RWPE2 (cell line): ENCODE data around the gene CXADR.

Experiments
- ATAC-seq: fragments of 200-7000 bp; cut with Tn5 transposase; 3 replicates; pipeline ENCODE4 v1.9.1; 2021; ENCODE audit warnings: low read depth
- DNase-seq: peaks from one replicate; pipeline ENCODE4 v3.0.0-alpha.2; 2020; ENCODE audit warnings: low spot score
- H3K27ac ChIP-seq: fragments of 450-650 bp; 2 replicates; pipeline ENCODE4 v1.5.1; 2017; ENCODE audit warnings: mild to moderate bottlenecking; ENCODE audit not compliant: poor library complexity, severe bottlenecking
- H3K27me3 ChIP-seq: fragments of 250-450 bp; sonication (Bioruptor Pico); 2 replicates; pipeline ENCODE4 v1.5.1; 2021; ENCODE audit warnings: mild to moderate bottlenecking, moderate library complexity; ENCODE audit not compliant: insufficient read depth, poor library complexity, severe bottlenecking
- H3K36me3 ChIP-seq: fragments of 250-450 bp; sonication (Bioruptor Pico); 2 replicates; pipeline ENCODE4 v1.5.1; 2020; ENCODE audit warnings: low read depth, mild to moderate bottlenecking, moderate library complexity
- H3K4me1 ChIP-seq: fragments of 250-450 bp; sonication (Bioruptor Pico); 2 replicates; pipeline ENCODE4 v1.5.1; 2021; ENCODE audit warnings: mild to moderate bottlenecking, moderate library complexity; ENCODE audit not compliant: insufficient read depth, poor library complexity, severe bottlenecking
- H3K4me3 ChIP-seq: fragments of 250-450 bp; sonication (Bioruptor Pico); 2 replicates; pipeline ENCODE4 v1.5.1; 2021; ENCODE audit warnings: mild to moderate bottlenecking, moderate library complexity; ENCODE audit not compliant: severe bottlenecking
- H3K9me3 ChIP-seq: fragments of 250-450 bp; sonication (Bioruptor Pico); 2 replicates; pipeline ENCODE4 v1.5.1; 2021; ENCODE audit warnings: mild to moderate bottlenecking, moderate library complexity; ENCODE audit not compliant: severe bottlenecking
- TF ChIP-seq, protein P1 (sequence below): fragments of 450-650 bp; IDR thresholded peaks from one replicate; pipeline ENCODE4 v1.5.1; 2017; ENCODE audit warnings: mild to moderate bottlenecking, moderate library complexity; ENCODE audit not compliant: poor library complexity, severe bottlenecking

Gene CXADR

DNA sequence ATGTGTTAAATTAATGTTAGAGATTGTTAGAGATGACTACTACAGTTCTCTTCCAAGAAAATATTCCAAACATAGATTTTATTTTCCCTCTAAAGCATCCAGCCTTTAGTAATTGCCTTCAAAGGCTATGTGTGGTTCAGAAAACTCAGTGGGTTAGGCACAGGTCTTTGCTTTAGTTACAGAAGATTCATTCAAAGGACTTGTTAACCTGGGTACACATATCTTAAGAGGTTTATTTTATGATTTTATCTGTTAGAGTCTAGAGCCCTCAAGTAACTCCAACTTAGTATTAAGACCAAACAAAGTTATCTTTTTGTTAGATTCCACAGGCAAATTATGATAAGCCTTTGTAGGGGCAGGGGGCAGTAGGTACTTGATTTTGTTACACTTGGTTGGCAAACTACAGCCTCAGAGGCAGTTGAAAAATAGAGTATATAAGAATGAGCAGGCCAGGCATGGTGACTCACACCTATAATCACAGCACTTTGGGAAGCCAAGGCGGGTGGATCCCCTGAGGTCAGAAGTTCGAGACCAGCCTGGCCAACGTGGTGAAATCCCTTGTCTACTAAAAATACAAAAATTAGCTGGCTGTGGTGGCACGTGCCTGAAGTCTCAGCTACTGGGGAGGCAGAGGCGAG lies 37.9 kb downstream of the CXADR start:
- TF ChIP-seq, protein P1, sequence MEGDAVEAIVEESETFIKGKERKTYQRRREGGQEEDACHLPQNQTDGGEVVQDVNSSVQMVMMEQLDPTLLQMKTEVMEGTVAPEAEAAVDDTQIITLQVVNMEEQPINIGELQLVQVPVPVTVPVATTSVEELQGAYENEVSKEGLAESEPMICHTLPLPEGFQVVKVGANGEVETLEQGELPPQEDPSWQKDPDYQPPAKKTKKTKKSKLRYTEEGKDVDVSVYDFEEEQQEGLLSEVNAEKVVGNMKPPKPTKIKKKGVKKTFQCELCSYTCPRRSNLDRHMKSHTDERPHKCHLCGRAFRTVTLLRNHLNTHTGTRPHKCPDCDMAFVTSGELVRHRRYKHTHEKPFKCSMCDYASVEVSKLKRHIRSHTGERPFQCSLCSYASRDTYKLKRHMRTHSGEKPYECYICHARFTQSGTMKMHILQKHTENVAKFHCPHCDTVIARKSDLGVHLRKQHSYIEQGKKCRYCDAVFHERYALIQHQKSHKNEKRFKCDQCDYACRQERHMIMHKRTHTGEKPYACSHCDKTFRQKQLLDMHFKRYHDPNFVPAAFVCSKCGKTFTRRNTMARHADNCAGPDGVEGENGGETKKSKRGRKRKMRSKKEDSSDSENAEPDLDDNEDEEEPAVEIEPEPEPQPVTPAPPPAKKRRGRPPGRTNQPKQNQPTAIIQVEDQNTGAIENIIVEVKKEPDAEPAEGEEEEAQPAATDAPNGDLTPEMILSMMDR: no peak
- ATAC-seq: no peak
- H3K36me3 ChIP-seq: no peaks in the 10 kb centered on the region; the same call in 1 of the 2 replicates

GRCh38 chr21:17552410-17552809 lies 39.6 kb downstream of the CXADR start:
- H3K27ac ChIP-seq: no peak overlapping the region
- H3K9me3 ChIP-seq: no peaks in the 10 kb centered on the region
- no peak for DNase-seq
- TF ChIP-seq, protein P1: no peak
- H3K4me3 ChIP-seq: no peak overlapping the region
- ATAC-seq: no peak
- no peaks in the 10 kb centered on the region; the same call in 1 of the 2 replicates for H3K36me3 ChIP-seq
- H3K4me1 ChIP-seq: no peaks in the 10 kb centered on the region
- H3K27me3 ChIP-seq: no peaks in the 10 kb centered on the region

More for the DNA sequence above, 37.9 kb downstream of the CXADR start:
- Histone ChIP-seq H3K9me3 (no peaks in the 10 kb centered on the region), H3K27me3 (no peaks in the 10 kb centered on the region), H3K27ac (no peak overlapping the region), H3K4me1 (no peaks in the 10 kb centered on the region), H3K4me3 (no peak overlapping the region)
- no peak for DNase-seq

- TF ChIP-seq, protein P1: no peak
- H3K27ac ChIP-seq: no peak overlapping the region
- ATAC-seq (no peak), DNase-seq (no peak)
- no peaks in the 10 kb centered on the region for H3K27me3 ChIP-seq
- no peaks in the 10 kb centered on the region for H3K9me3 ChIP-seq
- no peak overlapping the region for H3K4me3 ChIP-seq
- H3K4me1 ChIP-seq: no peaks in the 10 kb centered on the region
- H3K36me3 ChIP-seq: no peaks in the 10 kb centered on the region
Measured at GRCh38 chr21:17554120-17554519, 41.3 kb downstream of the CXADR start.

GRCh38 chr21:17554679-17555465 lies 42.0 kb downstream of the CXADR start:
- H3K27ac ChIP-seq: no peak overlapping the region
- ATAC-seq: peak; percentile 51; the same call in 1 of the 3 replicates
- H3K9me3 ChIP-seq: no peaks in the 10 kb centered on the region
- no peak overlapping the region for H3K4me3 ChIP-seq
- no peaks in the 10 kb centered on the region for H3K36me3 ChIP-seq
- no peaks in the 10 kb centered on the region for H3K4me1 ChIP-seq
- TF ChIP-seq, protein P1: peak; percentile 53
- DNase-seq: no peak
- no peaks in the 10 kb centered on the region for H3K27me3 ChIP-seq
